Body of pancreas (tissue), 4 donors: ENCODE results near the gene GOLGA7B.

Source experiments
- POLR2A ChIP-seq, 3 donors: fragments of 450-650 bp; IDR thresholded peaks; one replicate each; pipeline ENCODE4 v1.6.1; 2016; ENCODE audit warnings: antibody characterized with exemption in 3 of 3, mild to moderate bottlenecking in 2 of 3
- TF ChIP-seq, protein P1 (sequence below), 7 experiments: fragments of 450-650 bp in 4 of 7; fragments of 200-600 bp in 3 of 7; sonication (generic) in 3 of 7; IDR thresholded peaks; one replicate each; pipeline ENCODE4 v1.5.1; 2016 to 2019; ENCODE audit warnings: antibody characterized with exemption in 7 of 7

DNA sequence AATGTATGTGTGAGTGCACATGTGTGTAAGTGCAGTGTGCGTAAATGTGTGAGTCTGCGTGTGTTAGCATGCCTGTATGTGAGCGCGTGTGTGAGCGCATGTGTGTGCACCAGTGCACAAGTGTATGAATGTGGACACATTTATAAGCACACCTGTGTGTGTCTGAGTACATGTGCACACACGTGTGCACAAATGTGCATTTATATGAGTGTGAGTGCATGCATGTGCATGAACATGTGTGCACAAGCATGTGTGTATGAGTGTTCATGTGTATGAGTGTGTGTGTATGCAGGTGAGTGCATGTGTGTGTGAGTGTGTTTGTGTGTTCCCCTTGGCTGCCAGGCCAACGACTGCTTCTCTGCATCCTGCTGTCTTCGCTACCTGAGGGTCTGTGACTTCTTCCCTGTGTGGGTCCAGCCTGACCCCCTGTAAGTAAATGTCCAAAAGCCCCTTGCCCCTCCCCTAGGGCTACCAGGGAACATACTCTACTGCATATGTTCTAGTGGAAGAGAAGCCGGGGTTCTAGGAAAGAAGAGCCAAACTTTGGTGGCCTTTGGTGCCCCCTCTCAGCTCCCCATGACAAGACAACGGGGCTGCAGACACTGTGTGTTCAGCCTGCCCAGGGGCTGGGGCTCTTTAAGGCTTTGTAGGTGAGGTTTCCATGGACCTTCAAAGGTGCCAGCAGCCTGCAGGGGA is 17.0 kb downstream of the GOLGA7B start:
- TF ChIP-seq, protein P1, sequence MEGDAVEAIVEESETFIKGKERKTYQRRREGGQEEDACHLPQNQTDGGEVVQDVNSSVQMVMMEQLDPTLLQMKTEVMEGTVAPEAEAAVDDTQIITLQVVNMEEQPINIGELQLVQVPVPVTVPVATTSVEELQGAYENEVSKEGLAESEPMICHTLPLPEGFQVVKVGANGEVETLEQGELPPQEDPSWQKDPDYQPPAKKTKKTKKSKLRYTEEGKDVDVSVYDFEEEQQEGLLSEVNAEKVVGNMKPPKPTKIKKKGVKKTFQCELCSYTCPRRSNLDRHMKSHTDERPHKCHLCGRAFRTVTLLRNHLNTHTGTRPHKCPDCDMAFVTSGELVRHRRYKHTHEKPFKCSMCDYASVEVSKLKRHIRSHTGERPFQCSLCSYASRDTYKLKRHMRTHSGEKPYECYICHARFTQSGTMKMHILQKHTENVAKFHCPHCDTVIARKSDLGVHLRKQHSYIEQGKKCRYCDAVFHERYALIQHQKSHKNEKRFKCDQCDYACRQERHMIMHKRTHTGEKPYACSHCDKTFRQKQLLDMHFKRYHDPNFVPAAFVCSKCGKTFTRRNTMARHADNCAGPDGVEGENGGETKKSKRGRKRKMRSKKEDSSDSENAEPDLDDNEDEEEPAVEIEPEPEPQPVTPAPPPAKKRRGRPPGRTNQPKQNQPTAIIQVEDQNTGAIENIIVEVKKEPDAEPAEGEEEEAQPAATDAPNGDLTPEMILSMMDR (IDR thresholded peaks at IDR 0.05): no peak
- no peak for TF ChIP-seq POLR2A (IDR thresholded peaks at IDR 0.05)
